Measurements from ENCODE around the gene FAM163B.

Gene FAM163B

DNA sequence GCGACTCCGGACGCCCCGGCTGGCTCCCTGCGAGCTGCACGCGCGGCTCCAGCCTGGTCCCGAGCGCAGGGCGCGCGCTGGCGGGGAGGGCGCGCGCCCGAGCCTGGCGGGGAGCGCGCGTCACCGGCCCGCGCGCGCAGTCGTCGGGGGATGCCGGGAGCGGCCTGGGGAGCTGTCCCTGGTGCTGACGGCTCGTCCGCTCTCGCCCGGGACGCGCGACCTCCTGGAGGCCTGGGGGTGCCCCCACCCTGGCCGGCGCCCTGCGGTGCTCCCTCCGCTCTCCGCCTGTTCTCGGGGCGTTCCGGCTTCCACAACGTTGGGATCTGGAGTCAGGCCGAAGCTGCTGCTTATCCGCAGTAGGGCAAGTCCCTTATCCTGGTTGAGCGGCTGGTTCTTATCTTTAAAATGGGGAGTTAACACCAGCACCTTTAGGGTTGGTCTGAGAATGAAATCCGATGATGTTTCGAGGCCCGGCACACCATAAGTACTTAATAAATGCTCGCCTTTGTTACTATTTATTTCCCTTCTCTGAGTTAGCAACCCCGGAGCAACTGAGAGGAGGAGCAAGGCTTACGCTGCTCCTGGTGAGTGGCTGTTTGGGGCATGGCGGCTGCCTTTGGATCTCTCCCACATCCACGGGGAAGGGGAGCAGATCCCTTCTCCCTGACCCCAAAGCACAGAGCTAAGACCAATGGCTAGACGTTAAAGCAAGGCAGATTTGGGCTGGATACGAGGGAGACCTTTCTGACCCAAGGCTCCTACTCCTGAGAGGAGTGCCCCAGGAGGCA, at the start of gene FAM163B:
Gene FAM163B, minus strand, starts transcription at position 79 of the 788 bp plus-strand sequence. CDS start 29,166 bp downstream, outside the sequence.
- in situ Hi-C loops (cut with HindIII; ENCODE audit: low sequenced_read_pairs) = no loop called here
- TF ChIP-seq, protein P1, sequence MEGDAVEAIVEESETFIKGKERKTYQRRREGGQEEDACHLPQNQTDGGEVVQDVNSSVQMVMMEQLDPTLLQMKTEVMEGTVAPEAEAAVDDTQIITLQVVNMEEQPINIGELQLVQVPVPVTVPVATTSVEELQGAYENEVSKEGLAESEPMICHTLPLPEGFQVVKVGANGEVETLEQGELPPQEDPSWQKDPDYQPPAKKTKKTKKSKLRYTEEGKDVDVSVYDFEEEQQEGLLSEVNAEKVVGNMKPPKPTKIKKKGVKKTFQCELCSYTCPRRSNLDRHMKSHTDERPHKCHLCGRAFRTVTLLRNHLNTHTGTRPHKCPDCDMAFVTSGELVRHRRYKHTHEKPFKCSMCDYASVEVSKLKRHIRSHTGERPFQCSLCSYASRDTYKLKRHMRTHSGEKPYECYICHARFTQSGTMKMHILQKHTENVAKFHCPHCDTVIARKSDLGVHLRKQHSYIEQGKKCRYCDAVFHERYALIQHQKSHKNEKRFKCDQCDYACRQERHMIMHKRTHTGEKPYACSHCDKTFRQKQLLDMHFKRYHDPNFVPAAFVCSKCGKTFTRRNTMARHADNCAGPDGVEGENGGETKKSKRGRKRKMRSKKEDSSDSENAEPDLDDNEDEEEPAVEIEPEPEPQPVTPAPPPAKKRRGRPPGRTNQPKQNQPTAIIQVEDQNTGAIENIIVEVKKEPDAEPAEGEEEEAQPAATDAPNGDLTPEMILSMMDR (IDR thresholded peaks at IDR 0.05; ENCODE audit: low read depth, low read length) = no peak
- no peak within 1 kb of the TSS for H3K4me3 ChIP-seq (ENCODE audit: low read depth, low read length)
- DNase-seq (ENCODE audit: low read depth, low spot score) = peak; percentile 29

DNA sequence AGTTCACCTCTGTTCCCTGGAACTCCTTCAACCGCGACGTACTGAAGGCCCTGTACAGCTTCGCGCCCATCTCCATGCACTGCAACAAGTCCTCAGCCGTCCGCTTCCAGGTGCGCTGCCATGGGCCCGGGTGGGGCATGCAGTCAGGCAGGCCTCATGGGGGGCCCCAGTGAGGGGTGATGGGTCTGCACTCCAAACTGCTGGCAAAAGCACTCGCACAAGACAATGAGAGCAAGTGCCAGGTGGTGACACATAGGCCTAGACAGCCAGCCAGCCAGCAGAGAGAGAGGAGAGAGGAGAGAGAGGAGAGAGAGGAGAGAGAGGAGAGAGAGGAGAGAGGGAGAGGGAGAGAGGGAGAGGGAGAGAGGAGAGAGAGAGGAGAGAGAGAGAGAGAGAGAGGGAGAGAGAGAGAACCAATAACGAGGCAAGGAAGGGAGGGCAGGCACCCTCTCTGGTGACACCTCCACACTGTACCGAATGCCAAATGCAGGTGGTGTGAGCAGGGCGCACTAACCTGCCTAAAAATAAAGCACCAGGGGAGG, 48.0 kb upstream of the FAM163B start:
- no peak overlapping the region for H3K4me3 ChIP-seq (ENCODE audit: low read depth, low read length)

DNA sequence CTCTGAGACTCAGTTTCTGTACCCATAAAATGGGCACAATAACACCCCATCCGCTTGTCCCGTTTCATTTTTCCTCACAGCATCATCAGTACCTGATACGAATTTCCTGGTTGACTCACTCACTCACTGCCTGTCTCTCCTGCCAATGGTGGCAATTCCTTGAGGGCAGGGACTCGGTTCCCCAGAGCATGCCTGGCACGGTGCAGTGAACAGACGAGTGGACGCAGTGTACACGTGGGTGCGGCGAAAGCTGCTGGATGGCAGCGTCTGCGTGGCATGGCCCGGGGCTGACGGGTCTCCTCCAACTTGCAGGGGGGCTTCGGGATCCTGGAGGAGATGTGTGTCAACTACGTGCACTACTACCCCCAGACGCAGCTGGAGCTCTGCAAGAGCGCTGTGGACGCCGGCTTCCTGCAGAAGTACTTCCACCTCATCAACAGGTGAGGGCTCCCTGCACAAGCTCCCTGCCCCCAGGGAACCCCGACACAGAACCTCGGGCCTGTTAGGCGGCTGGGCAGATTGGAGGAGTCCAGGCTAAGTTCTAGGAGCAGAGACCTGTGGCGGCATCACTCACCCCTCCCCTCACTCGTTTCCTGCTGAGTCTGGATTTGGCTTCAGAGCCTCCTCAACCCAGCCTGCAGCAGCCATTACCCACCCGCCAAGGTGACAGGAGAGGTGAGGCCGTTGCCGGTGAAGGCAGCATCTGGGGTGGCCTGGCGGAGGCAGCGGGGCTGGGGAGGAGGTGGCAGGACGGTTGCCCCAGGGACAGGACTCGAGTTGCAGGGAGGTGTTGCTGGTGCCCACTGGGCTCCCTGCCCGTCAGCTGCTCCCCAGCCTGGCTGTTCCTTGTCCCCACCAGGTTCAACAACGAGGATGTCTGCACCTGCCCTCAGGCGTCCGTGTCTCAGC, 47.3 kb upstream of the FAM163B start:
- H3K4me3 ChIP-seq (ENCODE audit: low read depth, low read length) = no peak overlapping the region
- DNase-seq (ENCODE audit: low read depth, low spot score) = no peak
- TF ChIP-seq, protein P1 (IDR thresholded peaks at IDR 0.05; ENCODE audit: low read depth, low read length) = no peak
- in situ Hi-C loops (cut with HindIII; ENCODE audit: low sequenced_read_pairs) = no loop called here

More for the DNA sequence above, 48.0 kb upstream of the FAM163B start:
- no peak for DNase-seq (ENCODE audit: low read depth, low spot score)
- TF ChIP-seq, protein P1 (IDR thresholded peaks at IDR 0.05; ENCODE audit: low read depth, low read length) = no peak
- in situ Hi-C loops (cut with HindIII; ENCODE audit: low sequenced_read_pairs) = no loop called here

DNA sequence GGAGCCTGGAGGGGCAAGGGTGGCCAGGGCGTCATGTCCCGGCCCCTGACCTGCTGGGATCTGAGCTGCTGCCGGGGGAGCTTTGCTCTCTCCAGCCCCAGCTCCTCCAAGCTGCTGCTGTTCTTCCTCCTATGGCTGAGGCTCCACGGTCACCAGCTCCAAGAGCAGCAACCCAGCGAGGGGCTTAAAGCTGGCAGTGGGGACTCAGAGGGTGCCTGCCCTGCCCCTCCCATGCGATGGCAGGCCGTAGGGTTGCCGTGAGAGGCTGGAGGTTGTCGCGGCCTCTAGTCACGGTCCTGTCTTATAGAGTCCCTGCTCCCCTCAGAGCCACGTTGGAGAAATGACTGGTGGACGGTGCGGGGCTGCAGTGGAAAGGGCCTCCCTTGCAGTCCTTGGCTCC, 46.5 kb upstream of the FAM163B start:
- H3K4me3 ChIP-seq (ENCODE audit: low read depth, low read length) = no peak overlapping the region
- in situ Hi-C loops (cut with HindIII; ENCODE audit: low sequenced_read_pairs) = no loop called here
- TF ChIP-seq, protein P1 (IDR thresholded peaks at IDR 0.05; ENCODE audit: low read depth, low read length) = no peak
- no peak for DNase-seq (ENCODE audit: low read depth, low spot score)

DNA sequence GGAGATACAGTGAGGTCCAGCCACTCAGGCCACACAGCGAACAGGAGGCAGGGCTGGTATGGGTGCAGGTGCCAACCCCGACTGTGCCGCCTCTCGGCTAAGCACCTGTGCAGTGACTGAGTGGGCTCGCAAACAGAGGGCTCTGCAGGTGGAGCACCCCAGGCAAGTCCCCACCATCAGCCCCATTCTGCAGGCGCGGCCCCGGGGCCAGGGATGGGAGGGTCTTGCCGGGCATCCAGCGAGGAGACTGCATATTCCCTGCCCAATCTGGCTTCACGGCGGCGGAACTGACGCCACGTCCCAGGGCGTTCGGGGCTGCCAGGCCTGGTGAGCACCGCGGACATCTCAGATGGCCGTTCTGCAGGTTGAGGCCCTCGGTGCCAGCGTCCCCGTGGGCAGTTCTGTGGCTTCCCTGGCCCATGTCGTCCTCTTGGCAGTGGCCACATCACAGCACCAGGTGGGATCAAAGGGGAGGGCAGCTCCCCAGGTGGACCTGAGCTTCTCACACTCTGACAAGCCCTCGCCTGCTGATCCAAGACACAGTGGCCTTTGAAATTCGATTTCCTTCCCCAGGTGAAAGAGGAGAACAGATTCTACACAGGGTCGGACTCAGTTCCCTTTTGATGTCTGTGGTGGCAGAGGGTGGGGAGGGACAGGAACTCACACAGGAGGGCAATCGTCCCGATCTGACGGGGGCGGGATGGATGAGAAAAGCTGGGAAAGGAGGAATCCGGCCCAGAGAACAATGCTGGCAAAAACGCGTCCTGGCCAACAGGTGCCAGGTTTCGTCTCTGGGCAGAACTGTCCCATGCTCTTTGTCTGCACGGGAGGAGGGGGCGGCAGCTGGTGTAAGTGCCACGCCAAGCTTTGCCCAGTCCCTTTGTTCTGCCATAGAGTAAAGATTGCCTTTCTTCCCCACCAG, 45.8 kb upstream of the FAM163B start:
- TF ChIP-seq, protein P1 (IDR thresholded peaks at IDR 0.05; ENCODE audit: low read depth, low read length) = no peak
- DNase-seq (ENCODE audit: low read depth, low spot score) = no peak
- H3K4me3 ChIP-seq (ENCODE audit: low read depth, low read length) = no peak overlapping the region
- in situ Hi-C loops (cut with HindIII; ENCODE audit: low sequenced_read_pairs) = no loop called here
